PC-9 (cell line): ENCODE measurements around the gene OR2AG1. TPM values are rescaled to one million over a fixed set of nuclear protein-coding genes. Genes with fewer than 3 reads are reported as not detected.

Experiments
- Bru-seq: library from RNA; stranded (reverse); fragments of 400-500 nt; gene quantifications from one replicate; lab custom pipeline; 2021; lab: Mats Ljungman, UMichigan
- BruChase-seq, 2 experiments: library from RNA; stranded (reverse); fragments of 400-500 nt; gene quantifications; one replicate each; lab custom pipeline; 2021; lab: Mats Ljungman, UMichigan
- BruUV-seq: library from RNA; stranded (reverse); fragments of 400-500 nt; replicated peaks from 2 replicates; lab custom pipeline; 2021; lab: Mats Ljungman, UMichigan
- CTCF ChIA-PET: fragments of 300-600 bp; sonication (Branson Sonifier 250); formaldehyde crosslinking; loops from one replicate; lab custom pipeline; 2022; ENCODE audit warnings: antibody characterized with exemption; lab: Charles Lee
- POLR2A ChIA-PET: fragments of 300-600 bp; sonication (Branson Sonifier 250); formaldehyde crosslinking; loops from one replicate; lab custom pipeline; 2022; ENCODE audit warnings: antibody characterized with exemption; ENCODE audit not compliant: unreplicated experiment; lab: Charles Lee
- DNase-seq, 2 experiments: peaks; one replicate each; pipeline versions ENCODE4 v3.0.0 to v3.0.0-alpha.2; 2015 to 2022; ENCODE audit warnings: mixed read lengths in 1 of 2
- H2AFZ ChIP-seq: fragments of 200-600 bp; sonication (generic); 2 replicates; pipeline ENCODE4 v1.8.1; 2017; ENCODE audit warnings: antibody characterized with exemption
- H3F3A ChIP-seq: fragments of 200-600 bp; sonication (generic); 2 replicates; pipeline ENCODE4 v1.8.1; 2017; ENCODE audit warnings: antibody characterized with exemption, mild to moderate bottlenecking, low read depth; ENCODE audit not compliant: insufficient read depth
- H3K27ac ChIP-seq: fragments of 200-600 bp; sonication (generic); 2 replicates; pipeline ENCODE4 v1.6.1; 2016; ENCODE audit warnings: mixed run types
- H3K27me3 ChIP-seq: fragments of 200-600 bp; sonication (generic); 2 replicates; pipeline ENCODE4 v1.6.1; 2016; ENCODE audit warnings: low read depth, mixed run types; ENCODE audit not compliant: insufficient read depth
- H3K36me3 ChIP-seq: fragments of 200-600 bp; sonication (generic); 2 replicates; pipeline ENCODE4 v1.6.1; 2016; ENCODE audit warnings: low read depth, mixed run types
- H3K4me1 ChIP-seq: fragments of 200-600 bp; sonication (generic); replicated peaks from 2 replicates; pipeline ENCODE4 v1.6.1; 2016; ENCODE audit warnings: mixed run types; ENCODE audit not compliant: insufficient read depth
- H3K4me2 ChIP-seq: fragments of 200-600 bp; sonication (generic); 2 replicates; pipeline ENCODE4 v1.6.1; 2017; ENCODE audit warnings: mixed run types
- H3K4me3 ChIP-seq: fragments of 200-600 bp; sonication (generic); 2 replicates; pipeline ENCODE4 v1.6.1; 2016; ENCODE audit warnings: mixed run types
- H3K79me2 ChIP-seq: fragments of 200-600 bp; sonication (generic); 2 replicates; pipeline ENCODE4 v1.6.1; 2017; ENCODE audit warnings: low read depth, mixed run types
- H3K9me2 ChIP-seq: fragments of 200-600 bp; sonication (generic); 2 replicates; pipeline ENCODE4 v1.8.1; 2017; ENCODE audit warnings: mild to moderate bottlenecking; ENCODE audit not compliant: insufficient read depth
- H3K9me3 ChIP-seq: fragments of 200-600 bp; sonication (generic); 2 replicates; pipeline ENCODE4 v1.8.1; 2016; ENCODE audit warnings: low read depth; ENCODE audit not compliant: insufficient read depth
- H4K20me1 ChIP-seq: fragments of 200-600 bp; sonication (generic); 2 replicates; pipeline ENCODE4 v1.8.1; 2017; ENCODE audit not compliant: insufficient read depth
- CTCF ChIP-seq: fragments of 200-600 bp; sonication (generic); conservative IDR thresholded peaks from 2 replicates; pipeline ENCODE4 v1.6.1; 2017; ENCODE audit warnings: mixed run types, antibody characterized with exemption, mild to moderate bottlenecking, moderate library complexity
- EZH2 ChIP-seq: fragments of 200-600 bp; sonication (generic); IDR thresholded peaks from 2 replicates; pipeline ENCODE4 v1.8.0; 2017; ENCODE audit warnings: antibody characterized with exemption, low read depth
- intact Hi-C: fragments of 100-400 bp; cut with micrococcal nuclease; formaldehyde crosslinking; loops from one replicate; pipeline ENCODE4 v1.10.0; 2022; ENCODE audit not compliant: unreplicated experiment
- long read RNA-seq: library from polyadenylated mRNA; stranded (forward); transcript quantifications from one replicate; pipeline ENCODE4 v2.0.0, GENCODE V29; 2022
- total RNA-seq: library from RNA; stranded (reverse); gene quantifications from 2 replicates; pipeline ENCODE4 v1.2.3, GENCODE V29; 2021

OR2AG1 gene
- total RNA-seq (not detected in 2 replicates), Bru-seq, nascent RNA (not detected), BruChase-seq, experiment 1, labeled RNA remaining after a 2-hour chase (not detected), BruChase-seq, experiment 2, labeled RNA remaining after a 6-hour chase (not detected)
- long read RNA-seq, result 0 reads

- H3K9me2 ChIP-seq, result no peaks in the 10 kb centered on the region
- POLR2A ChIA-PET, result no interaction called here
- H3K27ac ChIP-seq, result no peak within 1 kb of the TSS
- H3F3A ChIP-seq, result no peaks in the 10 kb centered on the region
- no TSS peak for BruUV-seq
- H2AFZ ChIP-seq, result no peak within 1 kb of the TSS
- no peak for DNase-seq
- H3K79me2 ChIP-seq, result no peaks in the 10 kb centered on the region
- no peaks in the 10 kb centered on the region for H3K9me3 ChIP-seq
- no peaks in the 10 kb centered on the region for H4K20me1 ChIP-seq
- no peaks in the 10 kb centered on the region for H3K36me3 ChIP-seq
- H3K27me3 ChIP-seq, result no peaks in the 10 kb centered on the region
- H3K4me1 ChIP-seq, result no peaks in the 10 kb centered on the region
- no peak within 1 kb of the TSS for H3K4me2 ChIP-seq
- CTCF ChIA-PET, result no interaction called here
- no peak within 1 kb of the TSS for H3K4me3 ChIP-seq
- TF ChIP-seq EZH2 (no peak), CTCF (no peak)
- intact Hi-C loops, result no loop called here
Measured at GRCh38 chr11:6782720-6783119, at the start of gene OR2AG1. Gene OR2AG1 (plus strand): TSS chr11:6783020. CDS start chr11:6785038, 2,018 bp downstream.

- intact Hi-C loops, result no loop called here
Measured at GRCh38 chr11:6733326-6734275, 49.2 kb upstream of the OR2AG1 start.

GRCh38 chr11:6734616-6735015 is 48.2 kb upstream of the OR2AG1 start:
- no peaks in the 10 kb centered on the region for H3K79me2 ChIP-seq
- intact Hi-C loops, result no loop called here
- no peaks in the 10 kb centered on the region for H3K27me3 ChIP-seq
- ChIA-PET POLR2A (no interaction called here), CTCF (no interaction called here)
- BruUV-seq, result no TSS peak
- no peaks in the 10 kb centered on the region for H3F3A ChIP-seq
- no peaks in the 10 kb centered on the region for H3K4me1 ChIP-seq
- no peak for DNase-seq
- TF ChIP-seq EZH2 (no peak), CTCF (no peak)
- no peak overlapping the region for H2AFZ ChIP-seq
- no peak overlapping the region for H3K4me3 ChIP-seq
- no peaks in the 10 kb centered on the region for H3K36me3 ChIP-seq
- H4K20me1 ChIP-seq, result no peaks in the 10 kb centered on the region
- H3K27ac ChIP-seq, result no peak overlapping the region
- H3K9me2 ChIP-seq, result no peaks in the 10 kb centered on the region
- no peaks in the 10 kb centered on the region for H3K9me3 ChIP-seq
- H3K4me2 ChIP-seq, result no peak overlapping the region

More at GRCh38 chr11:6733326-6734275, 49.2 kb upstream of the OR2AG1 start:
- Histone ChIP-seq H3K9me3 (no peaks in the 10 kb centered on the region), H3K36me3 (no peaks in the 10 kb centered on the region), H3K27ac (no peak overlapping the region), H3F3A (no peaks in the 10 kb centered on the region), H3K9me2 (no peaks in the 10 kb centered on the region), H2AFZ (no peak overlapping the region), H3K79me2 (no peaks in the 10 kb centered on the region), H3K27me3 (no peaks in the 10 kb centered on the region), H3K4me2 (no peak overlapping the region), H4K20me1 (no peaks in the 10 kb centered on the region), H3K4me3 (no peak overlapping the region), H3K4me1 (no peaks in the 10 kb centered on the region)
- no peak for TF ChIP-seq EZH2
- no peak for TF ChIP-seq CTCF
- DNase-seq, result no peak
- POLR2A ChIA-PET, result no interaction called here
- CTCF ChIA-PET, result no interaction called here
- BruUV-seq, result no TSS peak
